Measurements from ENCODE around the gene BORCS5. TPM values are rescaled to one million over a fixed set of nuclear protein-coding genes. Genes with fewer than 3 reads are reported as not detected.

Gene BORCS5
- total RNA-seq, 4 donors from 2014 or later = 7.6 to 20.4 (median 10.0) TPM

DNA sequence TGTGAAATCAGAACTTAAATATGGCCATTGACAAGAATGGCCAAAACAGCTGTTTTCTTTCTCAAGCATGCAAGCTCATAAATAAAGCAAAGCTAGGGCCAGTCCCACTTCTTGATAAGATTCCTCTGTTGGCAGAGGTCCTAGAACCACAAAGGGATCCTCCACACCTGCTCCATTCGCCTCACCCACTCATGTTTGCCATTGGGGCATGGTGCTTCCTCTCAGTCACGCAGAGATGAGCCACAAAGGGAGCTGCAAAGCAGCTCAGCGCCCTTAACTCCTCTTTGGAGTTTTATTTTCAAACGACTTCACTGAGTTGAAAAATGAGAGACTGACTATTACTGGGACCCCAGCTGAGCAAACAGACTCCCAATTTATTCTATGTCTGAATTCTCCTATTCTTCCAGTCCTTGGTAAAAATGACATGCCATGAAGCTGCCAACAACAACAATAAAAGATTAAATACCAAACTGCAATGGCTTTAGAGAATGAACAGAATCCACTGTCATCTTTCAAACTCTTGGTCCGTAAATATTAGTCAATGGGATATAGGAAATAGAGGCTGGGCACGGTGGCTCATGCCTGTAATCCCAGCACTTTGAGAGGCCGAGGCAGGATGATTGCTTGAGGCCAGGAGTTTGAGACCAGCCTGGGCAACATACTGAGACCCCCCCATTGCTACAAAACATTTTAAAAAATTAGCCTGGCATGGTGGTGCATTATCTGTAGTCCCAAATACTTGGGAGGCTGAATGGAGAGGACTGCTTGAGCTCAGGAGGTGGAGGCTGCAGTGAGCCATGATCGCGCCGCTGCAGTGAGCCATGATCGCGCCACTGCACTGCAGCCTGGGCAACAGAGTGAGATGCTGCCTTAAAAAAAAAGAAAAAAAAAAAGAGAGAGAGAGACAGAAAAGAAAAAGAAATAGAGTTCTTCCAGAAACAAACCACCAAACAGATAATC lies 23.2 kb upstream of the BORCS5 start:
- Histone ChIP-seq H3K27ac (peak overlapping the region in 3 of 4 donors; percentile 22 to 68 (median 25)), H3K27me3 (no peaks in the 10 kb centered on the region), H3K36me3 (peaks cover 0 to 55% (median 0%) of the 10 kb centered on the region in 3 donors), H3K9me3 (no peaks in the 10 kb centered on the region), H3K4me3 (no peak overlapping the region), H3K4me1 (peaks cover 0 to 44% (median 15%) of the 10 kb centered on the region in 3 donors)
- intact Hi-C loops (cut with DNase I) = loop anchor here (10.0 kb wide), 1 partner anchor 249 kb away; no protein-coding TSS in a partner anchor
- DNase-seq = no peak
- no peak for TF ChIP-seq POLR2A (IDR thresholded peaks at IDR 0.05)
- TF ChIP-seq, protein P1, sequence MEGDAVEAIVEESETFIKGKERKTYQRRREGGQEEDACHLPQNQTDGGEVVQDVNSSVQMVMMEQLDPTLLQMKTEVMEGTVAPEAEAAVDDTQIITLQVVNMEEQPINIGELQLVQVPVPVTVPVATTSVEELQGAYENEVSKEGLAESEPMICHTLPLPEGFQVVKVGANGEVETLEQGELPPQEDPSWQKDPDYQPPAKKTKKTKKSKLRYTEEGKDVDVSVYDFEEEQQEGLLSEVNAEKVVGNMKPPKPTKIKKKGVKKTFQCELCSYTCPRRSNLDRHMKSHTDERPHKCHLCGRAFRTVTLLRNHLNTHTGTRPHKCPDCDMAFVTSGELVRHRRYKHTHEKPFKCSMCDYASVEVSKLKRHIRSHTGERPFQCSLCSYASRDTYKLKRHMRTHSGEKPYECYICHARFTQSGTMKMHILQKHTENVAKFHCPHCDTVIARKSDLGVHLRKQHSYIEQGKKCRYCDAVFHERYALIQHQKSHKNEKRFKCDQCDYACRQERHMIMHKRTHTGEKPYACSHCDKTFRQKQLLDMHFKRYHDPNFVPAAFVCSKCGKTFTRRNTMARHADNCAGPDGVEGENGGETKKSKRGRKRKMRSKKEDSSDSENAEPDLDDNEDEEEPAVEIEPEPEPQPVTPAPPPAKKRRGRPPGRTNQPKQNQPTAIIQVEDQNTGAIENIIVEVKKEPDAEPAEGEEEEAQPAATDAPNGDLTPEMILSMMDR (IDR thresholded peaks at IDR 0.05) = no peak
- 54 to 62% methylated on average over 12 of the region's 12 CpGs for WGBS, 2 donors

DNA sequence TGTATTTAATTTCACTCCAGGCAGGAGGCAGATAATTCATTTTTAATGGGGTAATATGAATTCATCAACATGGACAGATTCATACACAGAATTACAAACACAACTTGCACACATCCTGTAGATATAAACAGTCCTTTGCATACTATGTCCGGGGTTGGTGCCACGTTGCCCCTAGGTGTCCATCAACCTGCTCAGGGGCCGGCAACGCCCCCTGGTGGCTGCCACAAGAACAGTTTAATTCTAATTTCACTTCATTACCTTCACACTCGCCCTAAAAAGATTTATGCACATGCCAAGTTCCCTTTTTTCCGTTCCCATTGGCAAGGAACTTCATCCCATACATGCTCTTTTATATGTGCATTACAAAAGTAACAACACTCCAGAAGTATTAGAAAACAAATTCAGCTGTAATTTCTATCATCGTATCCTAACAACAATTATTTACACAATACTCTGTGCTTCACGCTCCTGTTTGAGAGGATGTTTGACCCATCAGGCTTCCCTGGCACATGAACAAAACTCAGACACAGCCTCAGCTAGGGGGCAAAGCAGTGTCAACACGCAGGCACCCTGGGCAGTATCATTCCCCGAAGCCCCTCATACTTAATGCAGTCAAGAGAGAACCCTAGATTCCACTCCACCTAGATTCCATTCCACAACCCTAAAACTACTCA lies 22.4 kb upstream of the BORCS5 start:
- H3K4me1 ChIP-seq = peaks cover 0 to 49% (median 15%) of the 10 kb centered on the region in 3 donors
- WGBS, 2 donors = 25 to 34% methylated on average over 10 of the region's 10 CpGs
- no peaks in the 10 kb centered on the region for H3K9me3 ChIP-seq
- H3K27ac ChIP-seq = peak overlapping the region in 1 of 4 donors; percentile 22
- H3K36me3 ChIP-seq = peaks cover 0 to 54% (median 0%) of the 10 kb centered on the region in 3 donors
- intact Hi-C loops (cut with DNase I) = loop anchor here (10.0 kb wide), 1 partner anchor 250 kb away; no protein-coding TSS in a partner anchor
- H3K4me3 ChIP-seq = no peak overlapping the region
- TF ChIP-seq, protein P1 (IDR thresholded peaks at IDR 0.05) = peak; percentile 66 to 82 (median 75)
- TF ChIP-seq POLR2A (IDR thresholded peaks at IDR 0.05) = no peak
- DNase-seq = no peak
- H3K27me3 ChIP-seq = no peaks in the 10 kb centered on the region

DNA sequence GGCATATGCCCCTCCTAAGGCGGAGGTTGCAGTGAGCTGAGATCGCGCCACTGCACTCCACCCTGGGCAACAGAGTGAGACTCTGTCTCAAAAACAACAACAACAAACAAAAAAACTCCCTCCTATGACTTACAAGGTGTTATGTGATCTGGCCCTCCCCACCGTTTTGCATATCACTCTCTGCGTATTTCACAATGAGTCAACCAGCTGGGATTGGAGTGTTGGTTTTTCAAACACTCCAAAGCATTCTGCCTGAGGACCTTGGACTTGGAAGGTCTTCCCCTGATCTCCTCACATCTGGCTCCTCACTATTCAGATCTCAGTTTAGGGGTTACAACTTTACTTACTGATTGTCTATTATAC lies 20.8 kb upstream of the BORCS5 start:
- no peak overlapping the region for H3K4me3 ChIP-seq
- H3K4me1 ChIP-seq = peaks cover 0 to 49% (median 15%) of the 10 kb centered on the region in 3 donors
- H3K36me3 ChIP-seq = peaks cover 0 to 54% (median 0%) of the 10 kb centered on the region in 3 donors
- 75 to 88% methylated on average over 5 of the region's 5 CpGs for WGBS, 2 donors
- TF ChIP-seq POLR2A (IDR thresholded peaks at IDR 0.05) = no peak
- TF ChIP-seq, protein P1 (IDR thresholded peaks at IDR 0.05) = no peak
- intact Hi-C loops (cut with DNase I) = loop anchor here (10.0 kb wide), 1 partner anchor 251 kb away; no protein-coding TSS in a partner anchor
- H3K27me3 ChIP-seq = no peaks in the 10 kb centered on the region
- no peak overlapping the region for H3K27ac ChIP-seq
- no peaks in the 10 kb centered on the region for H3K9me3 ChIP-seq
- DNase-seq = no peak

DNA sequence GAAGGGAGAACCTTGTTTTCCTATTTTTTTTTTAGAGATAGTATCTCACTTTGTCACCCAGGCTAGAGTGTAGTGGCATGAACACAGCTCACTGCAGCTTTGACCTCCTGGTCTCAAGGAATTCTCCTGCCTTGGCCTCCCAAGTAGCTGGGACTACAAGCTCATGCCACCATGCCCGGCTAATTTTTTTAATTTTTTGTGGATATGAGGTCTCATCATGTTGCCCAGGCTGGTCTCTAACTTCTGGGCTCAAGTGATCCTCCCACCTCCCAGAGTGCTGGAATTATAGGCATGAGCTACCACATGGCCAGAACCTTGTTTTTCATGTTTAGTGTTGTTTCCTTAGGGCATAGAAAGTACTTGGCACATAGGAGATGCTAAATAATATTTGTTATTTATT lies 20.4 kb upstream of the BORCS5 start:
- Histone ChIP-seq H3K9me3 (no peaks in the 10 kb centered on the region), H3K4me3 (no peak overlapping the region), H3K36me3 (peaks cover 0 to 59% (median 1%) of the 10 kb centered on the region in 3 donors), H3K4me1 (peaks cover 0 to 46% (median 15%) of the 10 kb centered on the region in 3 donors), H3K27ac (no peak overlapping the region), H3K27me3 (no peaks in the 10 kb centered on the region)
- intact Hi-C loops (cut with DNase I) = loop anchor here (10.0 kb wide), 1 partner anchor 252 kb away; no protein-coding TSS in a partner anchor
- TF ChIP-seq, protein P1 (IDR thresholded peaks at IDR 0.05) = no peak
- 83 to 100% methylated on average over 1 of the region's 1 CpG for WGBS, 2 donors
- no peak for DNase-seq
